BLaER1 (cell line): ENCODE results near the gene SFMBT1.

Experiments
- H3K27ac ChIP-seq: shearing (Covaris generic); formaldehyde crosslinking; 2 replicates; pipeline ENCODE4 v1.8.1; 2022
- H3K27me3 ChIP-seq: shearing (Covaris generic); formaldehyde crosslinking; 2 replicates; pipeline ENCODE4 v1.8.1; 2022
- H3K36me3 ChIP-seq: shearing (Covaris generic); formaldehyde crosslinking; 2 replicates; pipeline ENCODE4 v1.8.1; 2022
- H3K4me1 ChIP-seq: shearing (Covaris generic); formaldehyde crosslinking; 2 replicates; pipeline ENCODE4 v1.8.1; 2022
- H3K4me2 ChIP-seq: shearing (Covaris generic); formaldehyde crosslinking; 2 replicates; pipeline ENCODE4 v1.8.1; 2022
- H3K4me3 ChIP-seq: shearing (Covaris generic); formaldehyde crosslinking; 2 replicates; pipeline ENCODE4 v1.8.1; 2022
- H3K9ac ChIP-seq: shearing (Covaris generic); formaldehyde crosslinking; 2 replicates; pipeline ENCODE4 v1.8.1; 2022
- H3K9me3 ChIP-seq: shearing (Covaris generic); formaldehyde crosslinking; 2 replicates; pipeline ENCODE4 v1.8.1; 2022
- H4K20me1 ChIP-seq: shearing (Covaris generic); formaldehyde crosslinking; 2 replicates; pipeline ENCODE4 v1.8.1; 2022
- Cebpa-rat ChIP-seq: shearing (Covaris generic); IDR thresholded peaks from 2 replicates; pipeline ENCODE4 v1.8.1; 2022

Gene SFMBT1

GRCh38 chr3:53082736-53083135 lies 36.9 kb upstream of the SFMBT1 start:
- Histone ChIP-seq H3K4me3 (no peak overlapping the region), H3K4me2 (no peak overlapping the region), H4K20me1 (no peaks in the 10 kb centered on the region), H3K27me3 (no peaks in the 10 kb centered on the region), H3K36me3 (peaks cover 11% of the 10 kb centered on the region; the same call in 1 of the 2 replicates), H3K9ac (no peak overlapping the region), H3K4me1 (peaks cover 22% of the 10 kb centered on the region), H3K9me3 (no peaks in the 10 kb centered on the region), H3K27ac (no peak overlapping the region)
- TF ChIP-seq Cebpa-rat: no peak

DNA sequence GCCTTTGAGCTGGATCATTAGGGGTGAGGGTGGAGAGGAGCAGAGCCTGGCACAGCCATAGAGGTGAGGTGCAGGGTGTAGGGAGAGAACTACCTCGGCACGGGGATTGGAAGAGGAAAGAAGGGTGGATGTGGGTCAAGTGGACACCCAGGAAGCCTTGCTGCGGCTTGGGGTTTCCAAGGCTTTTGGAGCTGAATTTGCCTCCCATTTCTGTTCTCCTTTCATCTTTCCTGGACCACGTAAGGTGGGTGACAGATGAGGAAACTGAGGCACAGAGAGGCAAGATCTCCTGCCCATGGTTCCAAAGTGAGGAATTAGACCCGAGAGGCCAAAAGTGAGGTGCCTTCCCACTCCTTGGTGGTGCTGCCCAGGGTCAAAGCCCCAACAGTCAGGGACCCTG lies 35.4 kb upstream of the SFMBT1 start:
- TF ChIP-seq Cebpa-rat: no peak
- no peak overlapping the region for H3K9ac ChIP-seq
- H3K27me3 ChIP-seq: no peaks in the 10 kb centered on the region
- H4K20me1 ChIP-seq: no peaks in the 10 kb centered on the region
- H3K36me3 ChIP-seq: no peaks in the 10 kb centered on the region
- no peak overlapping the region for H3K4me3 ChIP-seq
- no peak overlapping the region for H3K4me2 ChIP-seq
- no peak overlapping the region for H3K27ac ChIP-seq
- no peaks in the 10 kb centered on the region for H3K9me3 ChIP-seq
- peaks cover 22% of the 10 kb centered on the region for H3K4me1 ChIP-seq

- no peak overlapping the region for H3K9ac ChIP-seq
- H3K27me3 ChIP-seq: no peaks in the 10 kb centered on the region
- no peak overlapping the region for H3K27ac ChIP-seq
- H3K4me3 ChIP-seq: no peak overlapping the region
- H3K4me2 ChIP-seq: no peak overlapping the region; the same call in 1 of the 2 replicates
- H4K20me1 ChIP-seq: no peaks in the 10 kb centered on the region
- TF ChIP-seq Cebpa-rat: no peak
- H3K9me3 ChIP-seq: no peaks in the 10 kb centered on the region
- no peaks in the 10 kb centered on the region for H3K36me3 ChIP-seq
- H3K4me1 ChIP-seq: peaks cover 22% of the 10 kb centered on the region
Measured at GRCh38 chr3:53080612-53081205, 34.8 kb upstream of the SFMBT1 start.

DNA sequence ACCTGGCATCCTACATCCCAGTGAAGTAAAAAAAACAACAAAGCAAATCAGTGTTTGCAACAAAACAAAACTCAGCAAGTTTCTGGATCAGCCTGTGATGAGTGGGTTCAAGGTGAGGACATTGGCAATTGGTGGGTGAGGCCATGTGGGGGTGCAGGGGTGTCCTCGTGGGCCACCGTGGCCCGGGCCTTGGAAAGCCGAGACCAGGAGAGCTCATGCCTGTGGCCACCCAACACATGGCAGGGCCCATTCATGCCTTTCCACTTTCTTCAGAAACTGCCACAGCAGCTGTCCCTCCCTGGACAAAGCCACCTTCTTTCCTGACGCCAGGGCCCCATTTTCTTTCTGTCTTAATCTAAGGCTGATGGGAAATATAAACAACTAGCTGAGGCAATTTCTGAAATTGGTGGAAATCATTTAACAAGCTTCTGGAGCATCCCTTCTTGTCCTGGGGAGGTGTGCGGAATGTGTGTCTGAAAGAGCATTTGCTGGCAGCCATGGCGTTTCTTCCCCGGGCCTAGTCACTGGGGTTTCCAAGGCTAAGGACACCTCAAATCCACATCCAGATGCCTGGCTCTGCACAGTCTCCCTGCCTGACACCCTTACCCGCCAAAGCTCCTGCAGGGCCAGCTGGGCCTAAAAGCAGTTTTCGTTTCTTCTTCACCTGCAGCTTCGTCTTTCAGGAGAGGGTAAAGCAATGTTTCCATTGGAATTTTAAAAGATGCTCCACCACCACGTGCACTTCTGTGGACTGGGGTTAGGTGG lies 34.1 kb upstream of the SFMBT1 start:
- TF ChIP-seq Cebpa-rat: no peak
- no peaks in the 10 kb centered on the region for H3K36me3 ChIP-seq
- no peaks in the 10 kb centered on the region for H4K20me1 ChIP-seq
- peaks cover 22% of the 10 kb centered on the region for H3K4me1 ChIP-seq
- no peak overlapping the region for H3K9ac ChIP-seq
- no peaks in the 10 kb centered on the region for H3K27me3 ChIP-seq
- H3K4me2 ChIP-seq: no peak overlapping the region
- no peak overlapping the region for H3K27ac ChIP-seq
- H3K9me3 ChIP-seq: no peaks in the 10 kb centered on the region
- H3K4me3 ChIP-seq: no peak overlapping the region

GRCh38 chr3:53079147-53079546 lies 33.3 kb upstream of the SFMBT1 start:
- H3K27me3 ChIP-seq: no peaks in the 10 kb centered on the region
- no peak overlapping the region for H3K4me3 ChIP-seq
- no peaks in the 10 kb centered on the region for H3K9me3 ChIP-seq
- no peaks in the 10 kb centered on the region for H4K20me1 ChIP-seq
- H3K27ac ChIP-seq: no peak overlapping the region
- no peak for TF ChIP-seq Cebpa-rat
- peaks cover 22% of the 10 kb centered on the region for H3K4me1 ChIP-seq
- H3K4me2 ChIP-seq: no peak overlapping the region
- no peak overlapping the region for H3K9ac ChIP-seq
- no peaks in the 10 kb centered on the region for H3K36me3 ChIP-seq

GRCh38 chr3:53078656-53079055 lies 32.8 kb upstream of the SFMBT1 start:
- H3K4me2 ChIP-seq: no peak overlapping the region
- no peak for TF ChIP-seq Cebpa-rat
- no peaks in the 10 kb centered on the region for H3K36me3 ChIP-seq

GRCh38 chr3:53077476-53078220 lies 31.8 kb upstream of the SFMBT1 start:
- Histone ChIP-seq H3K9me3 (no peaks in the 10 kb centered on the region), H4K20me1 (no peaks in the 10 kb centered on the region), H3K27ac (no peak overlapping the region), H3K4me1 (peaks cover 28% of the 10 kb centered on the region), H3K4me3 (no peak overlapping the region), H3K4me2 (no peak overlapping the region), H3K9ac (no peak overlapping the region), H3K27me3 (no peaks in the 10 kb centered on the region), H3K36me3 (no peaks in the 10 kb centered on the region)
- TF ChIP-seq Cebpa-rat: no peak

More at GRCh38 chr3:53078656-53079055, 32.8 kb upstream of the SFMBT1 start:
- no peak overlapping the region for H3K9ac ChIP-seq
- H4K20me1 ChIP-seq: no peaks in the 10 kb centered on the region
- H3K27me3 ChIP-seq: no peaks in the 10 kb centered on the region
- no peak overlapping the region for H3K4me3 ChIP-seq
- no peak overlapping the region for H3K27ac ChIP-seq
- peaks cover 22% of the 10 kb centered on the region for H3K4me1 ChIP-seq
- no peaks in the 10 kb centered on the region for H3K9me3 ChIP-seq

DNA sequence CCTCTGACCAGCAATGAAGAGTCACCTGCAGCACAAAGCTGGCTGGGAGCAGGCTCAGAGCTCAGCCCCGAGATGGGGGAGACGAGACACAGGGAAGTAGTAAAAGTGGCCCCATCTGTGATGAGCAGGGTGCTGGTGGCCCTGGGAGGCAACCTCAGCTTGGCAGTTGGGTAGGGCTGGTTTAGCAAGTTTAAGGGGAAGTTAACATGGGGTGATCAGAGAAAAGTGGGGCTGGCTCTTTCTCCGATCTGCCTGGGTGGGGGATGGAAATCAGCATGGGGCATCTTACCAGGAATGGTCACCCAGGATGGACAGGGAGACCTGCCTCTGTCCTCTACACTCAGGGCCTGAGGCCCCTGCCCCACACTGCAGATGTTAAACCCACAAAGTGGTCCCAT lies 29.9 kb upstream of the SFMBT1 start:
- Histone ChIP-seq H4K20me1 (no peaks in the 10 kb centered on the region), H3K4me3 (no peak overlapping the region)
- TF ChIP-seq Cebpa-rat: no peak

DNA sequence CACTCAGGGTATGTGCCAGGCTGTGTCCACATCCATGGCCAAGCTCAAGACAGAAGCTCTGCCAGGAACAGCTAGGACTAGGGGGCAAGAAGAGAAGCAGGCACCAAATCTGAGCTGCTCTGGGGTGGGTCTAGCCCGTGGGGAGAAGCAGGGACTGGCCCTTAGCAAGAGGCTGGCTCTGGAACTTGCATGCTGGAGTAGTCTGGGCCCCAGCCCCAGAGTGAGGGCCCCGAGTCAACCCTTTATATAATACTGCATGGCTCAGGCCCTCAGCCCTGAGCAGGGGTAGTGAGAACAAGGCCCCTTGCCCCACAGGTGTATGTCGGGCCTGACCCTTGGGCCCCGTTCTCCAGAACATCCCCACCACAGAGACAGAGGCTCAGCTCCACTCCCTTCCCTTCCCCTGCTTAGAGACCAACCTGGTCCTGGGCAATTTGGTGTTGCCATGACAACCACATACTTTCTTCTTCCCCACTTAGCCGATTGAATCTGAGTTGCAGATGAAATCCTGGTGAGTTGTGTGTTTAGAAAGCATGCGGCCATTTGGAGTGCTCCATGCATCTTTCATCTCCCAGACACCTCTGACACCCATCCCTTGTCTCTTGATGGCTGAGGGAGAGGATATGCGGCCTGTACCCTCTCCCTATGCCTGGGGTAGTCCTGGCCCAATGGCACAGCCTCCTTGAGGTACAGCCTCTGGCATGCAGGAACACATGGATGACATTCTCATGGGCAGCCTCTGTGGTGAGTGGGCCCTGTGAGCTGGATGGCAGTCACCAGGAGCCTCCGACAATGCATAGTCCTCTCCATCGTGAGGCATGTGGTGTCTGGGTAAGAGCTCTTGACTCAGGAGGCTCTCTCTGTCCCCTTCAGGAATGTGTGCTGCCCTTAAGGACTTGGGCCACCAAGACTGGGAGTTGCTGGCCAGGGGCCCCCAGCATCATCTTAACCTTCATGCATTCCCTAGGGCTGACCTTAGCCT lies 29.2 kb upstream of the SFMBT1 start:
- no peaks in the 10 kb centered on the region for H3K27me3 ChIP-seq
- no peak for TF ChIP-seq Cebpa-rat
- no peaks in the 10 kb centered on the region for H3K36me3 ChIP-seq
- H3K9me3 ChIP-seq: no peaks in the 10 kb centered on the region
- no peak overlapping the region for H3K9ac ChIP-seq
- no peak overlapping the region for H3K4me2 ChIP-seq
- H3K4me1 ChIP-seq: peaks cover 37% of the 10 kb centered on the region
- no peaks in the 10 kb centered on the region for H4K20me1 ChIP-seq
- H3K27ac ChIP-seq: 0 out of 2 replicates have a peak overlapping the region, but pooled peaks have one; percentile 85
- H3K4me3 ChIP-seq: no peak overlapping the region

More for the DNA sequence above, 29.9 kb upstream of the SFMBT1 start:
- no peaks in the 10 kb centered on the region for H3K9me3 ChIP-seq
- peaks cover 39% of the 10 kb centered on the region for H3K4me1 ChIP-seq
- H3K27me3 ChIP-seq: no peaks in the 10 kb centered on the region
- no peak overlapping the region for H3K9ac ChIP-seq
- H3K27ac ChIP-seq: no peak overlapping the region
- H3K36me3 ChIP-seq: no peaks in the 10 kb centered on the region
- H3K4me2 ChIP-seq: no peak overlapping the region
